Activated CD8-positive, alpha-beta memory T cell treated with anti-CD3 and anti-CD28 coated beads for 4 hours (primary cell): ENCODE results near the gene PALB2.

Experiments
- DNase-seq, 2 donors: peaks; one replicate each; pipeline ENCODE4 v3.0.0-alpha.2; 2020; ENCODE audit warnings: low read depth in 2 of 2

PALB2 gene

GRCh38 chr16:23640931-23641765, at the start of gene PALB2, which contains the start of gene DCTN5:
PALB2 (minus strand) TSS chr16:23641310; CDS start chr16:23641157, 153 bp downstream.
DCTN5 (plus strand) TSS chr16:23641466; CDS start chr16:23641543, 77 bp downstream.
- DNase-seq: peak; percentile 73 to 75

GRCh38 chr16:23689442-23690187, 48.5 kb upstream of the PALB2 start:
- no peak for DNase-seq

- no peak for DNase-seq
These were observed 46.1 kb upstream of the PALB2 start for GRCh38 chr16:23687034-23687808.

- no peak for DNase-seq
These were observed 42.4 kb upstream of the PALB2 start for GRCh38 chr16:23683487-23683886.

GRCh38 chr16:23682181-23682580, 41.1 kb upstream of the PALB2 start:
- no peak for DNase-seq

GRCh38 chr16:23679986-23680336, 38.9 kb upstream of the PALB2 start:
- no peak for DNase-seq

- no peak for DNase-seq
These were observed 38.3 kb upstream of the PALB2 start for GRCh38 chr16:23679274-23679985.

GRCh38 chr16:23678430-23679273, 37.5 kb upstream of the PALB2 start, which contains the start of gene PLK1:
PLK1 (plus strand) TSS chr16:23678889; CDS start chr16:23678933, 44 bp downstream.
- DNase-seq: peak; percentile 34 to 35

- no peak for DNase-seq
These were observed 35.9 kb upstream of the PALB2 start for GRCh38 chr16:23676924-23677480.

GRCh38 chr16:23673971-23674614, 33.0 kb upstream of the PALB2 start:
- no peak for DNase-seq

GRCh38 chr16:23670137-23670776, 29.1 kb upstream of the PALB2 start:
- DNase-seq: no peak

- DNase-seq: no peak
These were observed 27.8 kb upstream of the PALB2 start for GRCh38 chr16:23668873-23669272.

- no peak for DNase-seq
These were observed 27.1 kb upstream of the PALB2 start for GRCh38 chr16:23668225-23668624.

GRCh38 chr16:23667355-23667659, 26.2 kb upstream of the PALB2 start:
- DNase-seq: no peak

- DNase-seq: no peak
These were observed 25.7 kb upstream of the PALB2 start for GRCh38 chr16:23666571-23667354.

GRCh38 chr16:23663918-23664317, 22.8 kb upstream of the PALB2 start:
- no peak for DNase-seq

GRCh38 chr16:23651943-23652468, 10.9 kb upstream of the PALB2 start:
- DNase-seq: no peak
